22Rv1 (cell line): Measurements from ENCODE around the gene SUGCT.
"Not testable (repeated sequence)": the region's sequence is repeated elsewhere in the genome, so short reads cannot be mapped to it uniquely, and the experiment has no call there.

Experiments
- H3K27ac ChIP-seq: fragments of 450-650 bp; 2 replicates; pipeline ENCODE4 v1.5.1; 2017
- CTCF ChIP-seq: fragments of 450-650 bp; IDR thresholded peaks from 2 replicates; pipeline ENCODE4 v1.5.1; 2017; ENCODE audit warnings: mild to moderate bottlenecking
- ZFX ChIP-seq: fragments of 450-650 bp; IDR thresholded peaks from 2 replicates; pipeline ENCODE4 v1.6.1; 2017; ENCODE audit warnings: antibody characterized with exemption, borderline replicate concordance

The SUGCT gene

GRCh38 chr7:40644454-40645188, 509.8 kb downstream of the SUGCT start:
- H3K27ac ChIP-seq: no peak overlapping the region
- TF ChIP-seq ZFX: no peak
- no peak for TF ChIP-seq CTCF

- TF ChIP-seq ZFX: no peak
- no peak overlapping the region for H3K27ac ChIP-seq
Measured at GRCh38 chr7:40645197-40645596, 510.4 kb downstream of the SUGCT start.

- no peak for TF ChIP-seq ZFX
- no peak for TF ChIP-seq CTCF
- no peak overlapping the region for H3K27ac ChIP-seq
Measured at GRCh38 chr7:40646717-40647116, 511.9 kb downstream of the SUGCT start.

- no peak overlapping the region for H3K27ac ChIP-seq
- TF ChIP-seq ZFX: no peak
- TF ChIP-seq CTCF: no peak
Measured at GRCh38 chr7:40647719-40648118, 512.9 kb downstream of the SUGCT start.

GRCh38 chr7:40649247-40649646, 514.4 kb downstream of the SUGCT start:
- H3K27ac ChIP-seq: no peak overlapping the region
- TF ChIP-seq CTCF (no peak), ZFX (no peak)

- not testable (repeated sequence) for H3K27ac ChIP-seq
Measured at GRCh38 chr7:40650903-40651302, 516.1 kb downstream of the SUGCT start.

GRCh38 chr7:40654171-40654570, 519.4 kb downstream of the SUGCT start:
- H3K27ac ChIP-seq: no peak overlapping the region
- TF ChIP-seq CTCF (no peak), ZFX (no peak)

GRCh38 chr7:40655426-40655825, 520.6 kb downstream of the SUGCT start:
- no peak for TF ChIP-seq CTCF
- no peak for TF ChIP-seq ZFX
- H3K27ac ChIP-seq: no peak overlapping the region
